ENCODE measurements around the gene NELL1.

The NELL1 gene

DNA sequence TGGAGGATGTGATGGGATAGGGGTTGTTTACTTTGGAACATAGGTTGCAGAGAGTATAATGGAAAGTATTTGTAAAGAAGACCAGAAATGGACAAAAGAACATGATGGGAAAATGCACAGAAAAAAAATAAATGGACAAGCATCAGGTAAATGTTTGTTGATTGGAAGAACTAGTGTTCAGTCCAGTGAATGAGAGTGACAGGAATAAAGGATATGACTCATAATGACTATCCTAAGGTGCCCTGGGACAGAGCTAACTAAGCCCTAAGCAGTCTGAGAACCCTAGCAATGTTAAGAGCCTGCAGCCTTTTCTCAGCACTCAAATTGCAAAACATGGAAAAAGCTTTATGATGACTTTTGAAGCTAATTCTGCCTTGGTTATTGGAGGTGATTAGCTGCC is 790.7 kb downstream of the NELL1 start:
- H3K4me3 Mint-ChIP-seq = no peak overlapping the region

DNA sequence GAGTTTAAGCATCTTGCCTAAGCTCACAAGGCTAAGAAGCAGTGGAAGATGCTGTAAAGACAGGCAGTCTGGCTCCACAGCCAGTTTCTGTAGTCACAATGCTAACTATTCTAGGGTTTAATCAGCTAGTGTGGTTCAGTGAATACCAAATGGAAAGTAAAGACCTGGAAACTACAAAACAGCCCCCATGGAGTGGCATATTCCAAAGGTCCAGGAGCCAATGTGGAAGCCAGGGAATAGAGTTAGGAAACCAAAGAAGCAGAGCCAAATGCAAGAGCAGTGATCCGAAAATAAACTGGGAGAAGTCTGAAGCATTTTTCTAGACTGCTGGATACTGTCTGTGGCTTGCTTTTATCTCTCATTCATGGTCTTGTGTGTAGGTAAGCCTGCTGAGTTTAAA is 792.3 kb downstream of the NELL1 start:
- Mint-ChIP-seq H3K27me3 (no peaks in the 10 kb centered on the region), H3K36me3 (no peaks in the 10 kb centered on the region), H3K4me3 (no peak overlapping the region)

More for the DNA sequence above, 790.7 kb downstream of the NELL1 start:
- DNase-seq (no peak), ATAC-seq (replicated peaks) (no peak)
- Mint-ChIP-seq H3K9me3 (peaks cover 0 to 2% of the 10 kb centered on the region in 2 donors), H3K36me3 (no peaks in the 10 kb centered on the region), H3K27ac (no peak overlapping the region), H3K27me3 (no peaks in the 10 kb centered on the region), H3K4me1 (no peaks in the 10 kb centered on the region)

DNA sequence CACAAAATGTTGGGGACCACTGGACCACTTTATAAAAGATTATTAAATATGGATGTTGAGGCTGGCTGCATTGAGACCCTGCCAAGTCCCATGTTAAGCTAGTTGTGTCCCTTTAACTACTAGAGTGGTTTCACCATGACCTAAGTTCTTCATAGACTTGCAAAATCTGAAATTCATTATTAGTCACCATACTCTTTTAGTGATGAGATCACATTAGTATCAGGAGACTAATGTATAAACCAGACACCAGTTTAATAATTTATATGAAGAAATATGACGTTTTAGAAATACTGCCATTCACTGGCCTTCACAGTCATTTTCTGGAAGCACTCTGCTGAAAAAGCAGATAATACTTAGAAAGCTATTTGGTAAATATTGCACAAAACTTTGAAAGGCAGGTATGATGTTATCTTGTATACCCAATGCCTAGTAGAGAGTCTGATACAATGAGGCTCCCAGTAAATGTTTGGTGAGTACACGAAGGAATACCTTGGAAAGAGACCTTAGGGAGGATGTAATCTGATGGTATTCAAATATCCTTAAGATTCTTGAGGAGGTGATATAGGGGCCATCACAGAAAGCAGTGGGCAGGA is 795.3 kb downstream of the NELL1 start:
- no peaks in the 10 kb centered on the region for H3K27me3 Mint-ChIP-seq
- H3K9me3 Mint-ChIP-seq = peaks cover 0 to 2% of the 10 kb centered on the region in 2 donors
- H3K4me1 Mint-ChIP-seq = no peaks in the 10 kb centered on the region
- H3K4me3 Mint-ChIP-seq = no peak overlapping the region
- no peak overlapping the region for H3K27ac Mint-ChIP-seq
- no peaks in the 10 kb centered on the region for H3K36me3 Mint-ChIP-seq
- ATAC-seq (replicated peaks) (no peak), DNase-seq (no peak)

More for the DNA sequence above, 792.3 kb downstream of the NELL1 start:
- DNase-seq (no peak), ATAC-seq (replicated peaks) (no peak)
- H3K4me1 Mint-ChIP-seq = no peaks in the 10 kb centered on the region
- H3K27ac Mint-ChIP-seq = no peak overlapping the region
- peaks cover 0 to 2% of the 10 kb centered on the region in 2 donors for H3K9me3 Mint-ChIP-seq

DNA sequence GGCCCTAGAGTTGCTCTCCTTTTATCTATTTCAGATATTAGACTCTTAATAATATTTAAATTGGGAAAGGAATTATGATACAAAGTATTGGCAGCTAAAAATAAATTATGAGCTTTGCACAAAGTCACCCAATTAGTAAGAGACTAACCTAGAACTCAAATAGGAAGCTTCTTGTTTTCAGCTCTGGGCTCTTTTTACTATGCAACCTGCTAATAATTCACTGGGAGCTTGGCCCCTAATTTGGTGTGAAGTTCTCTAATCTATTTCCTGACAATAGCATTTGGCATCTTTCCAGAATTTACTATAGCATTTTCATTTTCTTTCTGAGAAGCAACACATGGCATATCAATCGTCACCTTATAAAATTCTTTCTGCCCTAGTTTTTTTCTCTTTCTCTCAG is 795.8 kb downstream of the NELL1 start:
- Mint-ChIP-seq H3K4me1 (no peaks in the 10 kb centered on the region), H3K36me3 (no peaks in the 10 kb centered on the region), H3K9me3 (peaks cover 0 to 2% of the 10 kb centered on the region in 2 donors), H3K4me3 (no peak overlapping the region), H3K27me3 (no peaks in the 10 kb centered on the region), H3K27ac (no peak overlapping the region)
- ATAC-seq (replicated peaks) = no peak
- no peak for DNase-seq

DNA sequence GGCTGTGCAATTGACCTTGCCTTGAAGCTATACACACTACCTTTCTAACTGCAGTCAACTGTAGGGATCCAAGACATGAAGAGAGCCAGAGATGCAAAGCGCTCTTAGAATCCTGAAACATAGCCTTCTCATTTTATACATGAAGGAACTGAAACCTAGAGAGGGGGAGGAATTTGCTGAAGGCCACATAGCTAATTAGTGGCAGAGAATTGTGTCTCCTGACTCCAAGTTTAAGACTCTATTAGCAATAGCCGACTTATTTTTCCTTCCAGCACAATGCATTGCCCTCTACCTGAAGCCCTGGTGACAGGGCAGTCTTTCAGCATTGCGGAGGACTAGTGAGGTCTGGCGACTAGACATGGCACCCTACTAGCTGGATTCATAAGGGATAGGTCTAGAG is 796.5 kb downstream of the NELL1 start:
- H3K4me3 Mint-ChIP-seq = no peak overlapping the region
- no peak overlapping the region for H3K27ac Mint-ChIP-seq
- no peaks in the 10 kb centered on the region for H3K36me3 Mint-ChIP-seq
- no peaks in the 10 kb centered on the region for H3K27me3 Mint-ChIP-seq
- no peaks in the 10 kb centered on the region for H3K4me1 Mint-ChIP-seq
- DNase-seq = no peak
- peaks cover 0 to 2% of the 10 kb centered on the region in 2 donors for H3K9me3 Mint-ChIP-seq
- no peak for ATAC-seq (replicated peaks)

DNA sequence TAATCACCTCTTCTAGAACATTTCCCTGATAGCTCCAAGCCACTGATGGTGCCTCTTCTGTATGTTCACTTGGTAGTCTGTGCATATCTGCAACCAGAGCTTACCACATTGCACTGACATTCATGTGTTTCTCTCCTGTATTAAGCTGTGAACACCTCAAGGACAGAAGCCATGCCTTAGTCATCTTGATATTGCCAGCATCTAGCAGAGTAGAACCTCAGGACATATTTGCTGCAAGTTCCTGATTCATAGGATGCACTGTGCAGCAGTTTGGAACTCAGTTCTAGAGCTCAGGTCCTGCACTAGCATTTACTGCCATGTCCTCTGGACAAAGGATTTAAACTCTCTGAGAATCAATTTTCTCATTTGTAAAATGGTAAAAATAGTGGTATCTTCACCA is 801.1 kb downstream of the NELL1 start:
- DNase-seq (no peak), ATAC-seq (replicated peaks) (no peak)
- Mint-ChIP-seq H3K9me3 (no peaks in the 10 kb centered on the region), H3K4me1 (no peaks in the 10 kb centered on the region), H3K27ac (no peak overlapping the region), H3K36me3 (no peaks in the 10 kb centered on the region), H3K27me3 (no peaks in the 10 kb centered on the region), H3K4me3 (no peak overlapping the region)

DNA sequence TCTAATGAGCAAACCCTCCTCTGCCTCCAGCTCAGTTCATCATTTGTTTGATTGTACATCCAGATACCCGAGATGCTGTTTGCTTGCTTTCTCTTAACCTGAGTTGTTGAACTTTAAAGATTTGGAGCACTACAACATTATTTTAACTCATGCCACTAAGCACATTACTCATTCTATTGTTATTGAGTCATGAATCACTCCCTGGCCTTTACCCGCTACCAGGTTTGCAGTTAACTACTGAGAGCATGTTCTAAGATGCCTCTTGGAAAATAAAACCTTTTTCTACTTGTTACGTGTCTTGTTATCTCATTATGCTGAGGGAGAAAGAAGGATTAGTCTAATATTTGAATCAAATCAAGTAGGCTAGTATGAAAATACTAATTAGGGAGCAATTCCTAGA is 802.9 kb downstream of the NELL1 start:
- peaks cover 0 to 1% of the 10 kb centered on the region in 2 donors for H3K9me3 Mint-ChIP-seq
- no peak for ATAC-seq (replicated peaks)
- no peak overlapping the region for H3K4me3 Mint-ChIP-seq
- no peak for DNase-seq
- no peaks in the 10 kb centered on the region for H3K36me3 Mint-ChIP-seq
- H3K4me1 Mint-ChIP-seq = no peaks in the 10 kb centered on the region
- no peaks in the 10 kb centered on the region for H3K27me3 Mint-ChIP-seq
- no peak overlapping the region for H3K27ac Mint-ChIP-seq

DNA sequence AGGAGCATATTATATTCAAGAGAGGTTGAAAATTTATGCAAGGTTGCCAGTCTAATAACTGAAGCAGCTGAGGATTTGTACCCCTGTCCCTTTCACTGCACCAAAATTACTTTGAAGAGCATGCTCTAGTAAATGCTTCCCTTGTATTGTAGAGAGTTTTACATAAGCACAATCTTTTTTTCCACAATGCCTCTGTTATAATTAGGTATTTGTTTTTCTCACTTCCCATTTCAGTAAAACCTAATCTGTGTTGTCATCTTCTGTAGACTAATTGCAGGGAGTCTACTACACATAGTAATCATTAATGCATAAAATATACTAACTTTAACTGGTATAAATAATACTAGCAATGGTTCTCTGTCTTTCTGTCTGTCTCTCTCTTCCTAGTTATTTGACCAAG is 805.1 kb downstream of the NELL1 start:
- Mint-ChIP-seq H3K27me3 (no peaks in the 10 kb centered on the region), H3K9me3 (peaks cover 0 to 1% of the 10 kb centered on the region in 2 donors), H3K4me3 (no peak overlapping the region), H3K4me1 (no peaks in the 10 kb centered on the region), H3K27ac (no peak overlapping the region), H3K36me3 (no peaks in the 10 kb centered on the region)
- DNase-seq = no peak
- no peak for ATAC-seq (replicated peaks)

DNA sequence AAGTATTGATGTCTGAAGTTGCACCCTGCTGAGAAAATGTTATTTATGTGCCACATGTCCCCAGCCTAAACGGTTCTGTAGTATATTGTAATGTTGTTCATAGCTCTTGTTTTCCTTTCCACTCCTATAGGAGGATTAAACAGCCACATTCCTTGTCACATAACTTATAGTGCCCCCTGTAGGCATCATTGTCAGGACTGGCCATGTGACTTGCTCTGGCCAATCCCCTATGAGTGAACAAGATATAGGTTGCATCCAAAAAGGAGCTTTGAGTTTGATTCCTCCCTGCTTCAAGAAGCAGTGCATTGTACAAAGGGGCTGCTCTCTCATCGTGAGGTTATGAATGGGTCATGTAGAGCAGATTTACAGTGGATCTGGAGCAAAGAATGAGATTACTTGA is 805.9 kb downstream of the NELL1 start:
- Mint-ChIP-seq H3K27ac (no peak overlapping the region), H3K27me3 (no peaks in the 10 kb centered on the region), H3K9me3 (peaks cover 0 to 1% of the 10 kb centered on the region in 2 donors), H3K4me3 (no peak overlapping the region), H3K4me1 (no peaks in the 10 kb centered on the region), H3K36me3 (no peaks in the 10 kb centered on the region)
- ATAC-seq (replicated peaks) (no peak), DNase-seq (no peak)

DNA sequence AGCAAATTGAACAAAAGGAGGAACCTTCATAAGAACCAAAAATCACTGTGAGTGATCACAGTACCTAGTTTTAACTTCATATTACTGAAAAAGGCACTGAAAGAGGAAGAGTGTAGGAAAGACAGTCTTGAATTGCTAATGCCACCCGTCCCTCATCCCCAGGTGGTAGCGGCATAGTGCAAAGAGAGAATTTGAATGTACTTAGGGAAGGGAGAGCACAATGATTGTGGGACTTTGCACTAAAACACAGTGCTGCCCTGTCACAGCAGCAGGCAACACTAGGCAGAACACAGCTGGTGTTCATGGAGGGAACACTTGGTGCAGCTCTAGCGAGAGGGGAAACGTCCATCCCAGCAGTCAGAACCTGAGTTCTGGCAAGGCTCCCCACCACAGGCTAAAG is 807.2 kb downstream of the NELL1 start:
- ATAC-seq (replicated peaks) (peak in 1 of 2 donors; percentile 33), DNase-seq (no peak)
- H3K4me1 Mint-ChIP-seq = no peaks in the 10 kb centered on the region
- no peak overlapping the region for H3K27ac Mint-ChIP-seq
- H3K27me3 Mint-ChIP-seq = no peaks in the 10 kb centered on the region
- peaks cover 0 to 1% of the 10 kb centered on the region in 2 donors for H3K9me3 Mint-ChIP-seq
- H3K36me3 Mint-ChIP-seq = no peaks in the 10 kb centered on the region
- H3K4me3 Mint-ChIP-seq = no peak overlapping the region

DNA sequence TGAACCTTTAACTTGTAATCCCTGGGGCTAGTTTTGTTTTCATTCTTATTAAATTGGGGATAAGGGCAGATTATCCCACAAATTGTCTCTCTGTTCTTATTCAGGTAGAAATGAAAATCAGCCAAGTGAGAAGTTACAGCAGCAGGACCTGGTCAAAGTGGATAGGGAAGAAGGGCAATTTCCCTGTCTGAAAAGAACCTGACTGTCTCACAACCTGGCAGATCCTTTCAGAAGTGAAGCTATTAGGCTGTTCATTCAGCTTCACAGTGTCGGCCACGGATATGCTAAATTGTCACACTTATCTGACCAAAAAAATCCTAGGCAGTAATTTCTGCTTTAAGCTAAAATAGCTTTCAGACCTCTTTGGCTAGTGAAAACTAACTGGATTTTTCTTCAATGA is 810.9 kb downstream of the NELL1 start:
- Mint-ChIP-seq H3K9me3 (peaks cover 0 to 1% of the 10 kb centered on the region in 2 donors), H3K36me3 (no peaks in the 10 kb centered on the region), H3K27ac (no peak overlapping the region), H3K4me3 (no peak overlapping the region), H3K4me1 (no peaks in the 10 kb centered on the region), H3K27me3 (no peaks in the 10 kb centered on the region)
- DNase-seq (no peak), ATAC-seq (replicated peaks) (no peak)

DNA sequence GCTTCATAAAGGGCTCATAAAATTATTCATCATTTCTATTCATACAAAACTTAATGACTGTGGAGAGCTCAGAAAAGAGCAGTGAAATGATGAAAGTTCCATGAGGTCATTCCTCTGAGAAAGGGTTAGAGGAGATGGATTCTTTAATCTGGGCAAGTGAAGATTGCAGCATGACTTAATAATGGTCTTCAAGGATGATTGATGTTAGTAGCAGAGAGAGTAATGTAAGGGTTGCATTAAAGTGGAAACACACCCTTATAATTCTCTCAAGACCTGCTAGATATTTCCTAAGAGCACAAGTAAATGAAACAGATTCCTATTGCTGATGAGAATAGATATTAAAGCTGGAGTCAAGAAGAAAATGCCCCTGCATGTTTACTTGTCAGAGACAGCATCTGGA is 811.9 kb downstream of the NELL1 start:
- Mint-ChIP-seq H3K9me3 (peaks cover 0 to 1% of the 10 kb centered on the region in 2 donors), H3K4me1 (no peaks in the 10 kb centered on the region), H3K27me3 (no peaks in the 10 kb centered on the region), H3K36me3 (no peaks in the 10 kb centered on the region), H3K27ac (no peak overlapping the region), H3K4me3 (no peak overlapping the region)
- no peak for ATAC-seq (replicated peaks)
- no peak for DNase-seq

DNA sequence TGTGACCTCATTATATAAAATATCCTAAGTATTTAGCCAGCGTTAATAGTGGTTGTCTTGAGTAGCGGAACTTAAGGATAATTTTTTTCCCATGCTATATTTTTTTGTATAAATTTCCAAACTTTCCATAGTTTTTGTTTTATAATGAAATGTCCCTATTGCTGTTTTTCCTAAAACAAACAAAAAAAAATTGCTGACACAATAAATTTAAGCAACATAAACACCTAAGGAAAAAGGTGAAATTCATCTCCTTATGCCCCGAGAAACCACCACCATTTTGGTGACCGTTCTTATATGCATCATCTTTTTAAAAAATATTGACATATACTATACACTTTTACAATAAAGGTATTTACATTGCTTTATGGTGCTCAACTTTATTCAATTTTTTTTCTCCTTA is 814.7 kb downstream of the NELL1 start:
- DNase-seq = no peak
- ATAC-seq (replicated peaks) = no peak
- Mint-ChIP-seq H3K27ac (no peak overlapping the region), H3K4me3 (no peak overlapping the region), H3K9me3 (peaks cover 0 to 1% of the 10 kb centered on the region in 2 donors), H3K36me3 (no peaks in the 10 kb centered on the region), H3K27me3 (no peaks in the 10 kb centered on the region), H3K4me1 (no peaks in the 10 kb centered on the region)

DNA sequence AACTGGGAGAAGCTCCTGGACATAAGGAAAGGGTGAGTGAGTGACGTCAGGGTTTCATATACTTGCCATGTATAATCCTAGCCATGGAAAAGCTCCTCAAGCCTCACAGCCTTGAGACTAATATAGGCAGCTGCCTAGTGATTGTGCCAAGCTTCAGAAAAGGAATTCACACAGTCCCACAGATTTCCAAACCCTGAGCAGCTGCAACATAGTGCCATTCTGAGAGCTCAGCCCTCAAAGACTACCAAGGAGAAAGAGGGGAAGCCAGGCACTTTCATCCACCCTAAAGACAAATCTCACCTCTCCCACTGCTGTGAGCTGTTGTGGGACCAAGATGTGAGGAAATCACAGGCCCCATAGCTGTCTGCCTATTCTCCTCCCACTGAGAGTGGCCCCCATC is 815.6 kb downstream of the NELL1 start:
- ATAC-seq (replicated peaks) = no peak
- Mint-ChIP-seq H3K27ac (no peak overlapping the region), H3K4me1 (no peaks in the 10 kb centered on the region), H3K9me3 (peaks cover 4 to 5% of the 10 kb centered on the region in 2 donors), H3K4me3 (no peak overlapping the region), H3K36me3 (no peaks in the 10 kb centered on the region), H3K27me3 (no peaks in the 10 kb centered on the region)
- no peak for DNase-seq

DNA sequence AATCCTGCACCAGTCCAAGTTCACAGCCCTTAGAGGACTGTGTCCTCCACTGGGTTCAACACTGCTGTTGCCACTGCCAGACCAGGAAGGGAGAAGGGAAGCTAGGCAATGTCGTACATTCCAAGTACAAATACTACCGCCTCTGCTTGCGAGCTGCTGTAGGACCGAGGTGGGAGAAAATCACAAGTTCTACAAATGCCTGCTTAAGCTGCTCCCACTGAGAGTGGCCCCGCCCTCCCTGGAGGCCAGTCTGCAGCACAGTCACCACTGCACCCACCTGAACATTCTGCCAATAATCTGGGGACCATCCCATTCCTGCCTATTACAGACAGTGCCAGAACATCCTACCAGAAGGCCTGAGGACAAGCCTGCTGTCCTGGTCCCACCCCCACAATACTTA is 816.0 kb downstream of the NELL1 start:
- Mint-ChIP-seq H3K4me3 (no peak overlapping the region), H3K36me3 (no peaks in the 10 kb centered on the region), H3K27ac (no peak overlapping the region), H3K4me1 (no peaks in the 10 kb centered on the region), H3K9me3 (peaks cover 4 to 6% of the 10 kb centered on the region in 2 donors), H3K27me3 (no peaks in the 10 kb centered on the region)
- no peak for DNase-seq
- ATAC-seq (replicated peaks) = no peak
